Fibroblast of gingiva (primary cell): ENCODE results near the gene HNRNPLL.
"Not testable (repeated sequence)": the region's sequence is repeated elsewhere in the genome, so short reads cannot be mapped to it uniquely, and the experiment has no call there.

Experiments
- DNase-seq: peaks from one replicate; pipeline ENCODE4 v3.0.0-alpha.2; 2011; ENCODE audit warnings: low read depth

HNRNPLL gene

DNA sequence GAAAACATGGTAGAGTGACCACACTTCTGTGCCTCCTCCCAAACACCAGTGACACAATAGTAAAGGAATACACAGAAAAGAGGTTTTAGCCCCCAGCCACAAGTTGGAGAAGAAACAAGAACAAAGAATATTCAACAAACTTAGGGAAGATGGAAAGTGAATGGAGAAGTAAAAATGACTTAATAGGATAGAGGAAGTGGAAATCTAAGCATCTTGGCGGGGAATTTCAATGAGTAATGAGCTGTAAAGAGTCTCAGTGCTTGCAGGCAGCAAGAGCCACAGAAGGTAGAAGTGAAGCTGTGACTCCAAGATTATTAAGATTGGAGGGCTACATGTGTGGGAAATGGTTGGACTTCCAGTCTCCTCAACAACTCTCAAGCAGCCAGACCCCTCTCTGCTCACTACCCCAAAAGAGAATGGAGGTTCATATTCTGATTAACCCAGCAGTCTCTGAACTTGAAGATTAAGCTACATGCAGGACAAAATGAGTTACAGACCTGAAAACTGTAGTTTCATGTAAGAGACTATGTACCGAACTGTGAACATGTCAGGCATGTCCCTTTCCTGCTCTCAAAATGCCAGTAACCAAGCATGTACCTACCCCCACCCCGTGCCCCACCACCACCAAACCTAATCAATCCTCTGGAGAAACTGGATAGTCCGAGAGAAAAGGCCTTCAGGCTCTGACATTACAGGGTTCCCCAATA, 16.9 kb upstream of the HNRNPLL start:
- DNase-seq: peak; percentile 15

DNA sequence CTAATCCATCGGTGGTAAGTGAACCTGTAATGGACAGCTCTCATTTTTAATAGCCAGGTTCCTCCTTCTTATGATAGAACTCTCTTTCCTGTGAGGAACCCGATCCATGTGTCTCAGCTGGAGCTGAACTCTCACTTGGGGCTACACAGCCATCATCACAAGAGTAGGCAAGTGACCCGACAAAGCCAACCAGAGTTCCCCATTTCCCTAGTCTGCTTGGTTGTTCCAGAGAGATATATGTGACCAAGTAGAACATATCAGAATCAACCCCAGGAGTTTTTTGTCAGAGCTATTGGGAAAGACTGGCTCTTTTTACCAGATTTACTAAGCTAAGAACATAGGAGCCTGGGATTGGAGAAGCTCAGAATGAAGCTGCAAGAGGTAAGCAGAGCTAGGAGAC, 14.6 kb upstream of the HNRNPLL start:
- DNase-seq: no peak

DNA sequence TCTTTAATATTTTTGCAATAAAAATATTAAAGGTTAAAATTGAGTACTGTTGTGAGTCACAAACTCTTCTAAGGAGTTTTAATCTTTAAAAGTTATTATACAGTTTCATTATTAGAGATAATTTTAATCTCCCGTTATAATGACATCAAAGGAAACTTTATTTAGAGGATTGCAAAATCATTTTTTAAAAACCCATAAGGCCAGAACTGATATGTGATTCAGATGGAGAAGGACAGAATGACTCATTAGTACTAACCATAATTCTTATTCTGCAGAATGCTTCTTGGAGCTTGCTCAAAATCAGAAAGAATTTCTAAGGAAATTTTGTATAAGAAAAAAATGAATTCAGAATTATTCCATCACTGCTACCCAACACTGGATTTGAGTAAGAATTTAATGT, 12.5 kb upstream of the HNRNPLL start:
- DNase-seq: peak; percentile 40

DNA sequence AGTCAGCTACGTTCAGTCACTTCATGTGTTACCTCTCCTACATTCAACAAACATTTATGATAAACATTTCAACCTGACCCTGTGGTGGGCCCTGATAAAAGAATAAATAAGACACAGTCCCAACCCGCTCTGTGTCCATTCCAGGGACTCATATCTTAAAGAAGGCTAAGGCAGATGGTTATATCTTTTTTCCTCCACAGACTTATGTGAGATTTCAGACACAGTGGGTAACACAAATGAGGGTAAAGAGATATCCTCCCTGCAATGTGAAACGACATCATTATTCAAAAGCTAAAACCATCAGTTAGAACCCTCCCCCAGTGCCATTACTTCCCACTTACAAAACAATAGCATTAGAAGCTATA, 11.1 kb upstream of the HNRNPLL start:
- no peak for DNase-seq

DNA sequence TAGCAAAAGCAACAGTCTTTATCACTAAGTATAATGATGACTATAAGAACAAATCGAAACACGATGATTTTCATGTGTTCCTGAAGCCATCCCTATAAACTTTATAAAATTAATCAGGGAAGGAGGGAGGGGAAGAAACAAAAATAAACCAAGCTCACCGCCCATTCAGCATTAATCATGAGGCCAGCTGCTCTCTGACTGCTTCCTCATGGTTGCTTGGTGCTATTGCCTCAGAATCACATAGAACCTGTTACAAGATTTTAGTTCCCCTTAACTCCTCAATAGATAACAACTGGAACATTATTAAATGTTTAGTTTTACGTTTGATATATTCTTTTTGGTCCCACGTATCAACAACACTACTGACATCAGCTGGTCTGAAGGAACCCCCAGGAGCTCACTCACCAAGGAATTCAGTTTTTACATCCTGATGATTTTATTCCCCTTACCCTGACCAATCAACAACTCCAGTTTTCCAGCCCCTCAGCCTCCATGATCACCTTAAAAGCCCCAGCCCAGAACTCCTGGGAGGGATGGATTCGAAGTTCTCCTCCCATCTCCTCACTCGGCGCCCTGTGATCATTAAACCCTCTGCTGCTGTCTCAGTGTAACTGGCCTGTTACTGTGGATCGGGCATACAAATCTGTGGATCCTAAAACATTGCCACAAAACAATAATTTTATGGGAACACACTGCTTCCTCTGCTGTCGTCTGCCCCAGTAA, 10.6 kb upstream of the HNRNPLL start:
- DNase-seq: no peak

DNA sequence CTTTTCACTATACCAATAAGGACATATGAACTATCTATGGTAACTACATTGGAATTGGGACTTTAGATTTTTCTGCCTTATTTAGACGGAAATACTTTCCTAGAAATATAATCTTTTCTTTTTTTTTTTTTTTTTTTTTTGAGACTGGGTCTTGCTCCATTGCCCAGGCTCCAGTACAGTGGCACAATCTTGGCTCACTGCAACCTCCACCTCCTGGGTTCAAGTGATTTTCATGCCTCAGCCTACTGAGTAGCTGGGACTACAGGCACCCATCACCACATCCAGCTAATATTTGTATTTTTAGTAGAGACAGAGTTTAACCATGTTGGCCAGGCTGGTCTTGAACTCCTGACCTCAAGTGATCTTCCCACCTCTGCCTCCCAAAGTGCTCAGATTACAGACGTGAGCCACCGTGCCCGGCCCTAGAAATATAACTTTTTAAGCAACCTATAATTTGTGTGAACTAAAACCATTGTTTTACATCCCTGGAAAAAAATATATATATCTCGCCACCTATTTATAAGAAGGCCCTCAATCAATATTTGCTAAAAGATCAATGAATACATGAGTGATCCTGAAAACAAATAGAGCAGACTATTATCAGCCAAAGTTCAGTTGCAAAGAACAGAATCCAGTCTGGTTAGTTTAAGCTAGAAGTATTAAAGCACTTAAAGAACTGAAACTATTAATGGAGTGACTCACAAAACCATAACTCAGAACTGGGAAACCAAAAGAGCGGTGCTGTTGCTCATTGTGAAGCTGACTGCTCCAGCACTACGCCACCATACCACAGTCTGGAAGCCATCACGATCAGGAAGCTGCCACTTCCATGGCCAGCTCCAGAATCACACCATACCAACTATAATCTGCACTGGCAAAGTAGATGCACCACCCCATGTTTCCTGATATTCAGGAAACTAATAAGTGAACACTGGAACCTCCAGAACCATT, 8.4 kb upstream of the HNRNPLL start:
- no peak for DNase-seq

DNA sequence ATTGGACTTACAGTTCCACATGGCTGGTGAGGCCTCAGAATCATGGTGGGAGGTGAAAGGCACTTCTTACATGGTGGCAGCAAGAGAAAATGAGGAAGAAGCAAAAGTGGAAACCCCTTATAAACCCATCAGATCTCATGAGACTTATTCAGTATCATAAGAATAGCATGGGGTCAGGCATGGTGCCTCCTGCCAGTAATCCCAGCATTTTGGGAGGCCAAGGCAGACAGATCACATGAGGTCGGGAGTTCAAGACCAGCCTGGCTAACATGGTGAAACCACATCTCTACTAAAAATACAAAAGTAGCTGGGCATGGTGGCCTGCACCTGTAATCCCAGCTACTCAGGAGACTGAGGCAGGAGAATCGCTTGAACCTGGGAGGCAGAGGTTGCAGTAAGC, 6.5 kb upstream of the HNRNPLL start:
- not testable (repeated sequence) for DNase-seq

DNA sequence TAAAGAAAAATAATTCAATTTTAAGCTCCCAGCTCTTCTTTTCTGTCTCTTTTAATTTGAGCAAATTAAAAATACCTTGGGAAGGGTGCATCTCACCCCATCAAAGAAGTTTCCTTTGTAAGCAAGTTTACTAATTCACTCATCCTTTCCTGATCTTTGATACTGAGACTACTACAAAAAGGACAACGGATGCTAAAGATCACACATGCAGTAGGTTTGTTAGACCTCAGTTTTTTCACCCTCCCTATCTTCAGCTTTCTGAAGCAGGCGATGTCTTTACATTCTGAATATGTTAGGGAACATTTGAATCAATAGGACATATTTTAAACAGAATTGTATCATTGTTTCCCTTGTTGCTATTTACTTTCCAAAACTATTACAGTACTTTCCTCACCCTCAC, 6.0 kb upstream of the HNRNPLL start:
- DNase-seq: no peak

DNA sequence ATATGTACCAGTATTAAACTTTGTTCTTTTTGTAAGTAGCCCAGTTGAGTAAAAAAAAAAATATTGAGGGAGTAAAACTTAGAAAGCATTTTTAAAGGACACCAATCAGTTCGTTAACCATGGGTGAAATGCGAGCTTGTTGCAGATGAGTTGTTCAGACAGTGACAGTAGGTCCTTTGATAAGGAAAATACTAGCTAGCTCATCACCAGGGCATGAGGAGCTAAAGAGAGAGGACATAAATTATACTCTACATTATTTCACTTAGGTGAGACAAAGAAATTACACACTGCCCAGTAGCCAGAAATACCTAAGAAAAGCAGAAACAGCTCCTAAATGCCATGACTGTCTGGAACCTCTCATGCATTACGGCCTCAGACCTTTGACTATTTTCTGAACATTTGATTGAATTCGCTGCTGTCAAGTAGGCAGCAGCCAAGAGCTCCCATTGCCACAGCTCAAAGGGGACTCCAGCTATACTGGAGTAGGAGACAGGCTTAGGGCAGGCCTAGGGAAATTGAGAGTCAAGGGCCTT, 2.6 kb upstream of the HNRNPLL start:
- DNase-seq: no peak

DNA sequence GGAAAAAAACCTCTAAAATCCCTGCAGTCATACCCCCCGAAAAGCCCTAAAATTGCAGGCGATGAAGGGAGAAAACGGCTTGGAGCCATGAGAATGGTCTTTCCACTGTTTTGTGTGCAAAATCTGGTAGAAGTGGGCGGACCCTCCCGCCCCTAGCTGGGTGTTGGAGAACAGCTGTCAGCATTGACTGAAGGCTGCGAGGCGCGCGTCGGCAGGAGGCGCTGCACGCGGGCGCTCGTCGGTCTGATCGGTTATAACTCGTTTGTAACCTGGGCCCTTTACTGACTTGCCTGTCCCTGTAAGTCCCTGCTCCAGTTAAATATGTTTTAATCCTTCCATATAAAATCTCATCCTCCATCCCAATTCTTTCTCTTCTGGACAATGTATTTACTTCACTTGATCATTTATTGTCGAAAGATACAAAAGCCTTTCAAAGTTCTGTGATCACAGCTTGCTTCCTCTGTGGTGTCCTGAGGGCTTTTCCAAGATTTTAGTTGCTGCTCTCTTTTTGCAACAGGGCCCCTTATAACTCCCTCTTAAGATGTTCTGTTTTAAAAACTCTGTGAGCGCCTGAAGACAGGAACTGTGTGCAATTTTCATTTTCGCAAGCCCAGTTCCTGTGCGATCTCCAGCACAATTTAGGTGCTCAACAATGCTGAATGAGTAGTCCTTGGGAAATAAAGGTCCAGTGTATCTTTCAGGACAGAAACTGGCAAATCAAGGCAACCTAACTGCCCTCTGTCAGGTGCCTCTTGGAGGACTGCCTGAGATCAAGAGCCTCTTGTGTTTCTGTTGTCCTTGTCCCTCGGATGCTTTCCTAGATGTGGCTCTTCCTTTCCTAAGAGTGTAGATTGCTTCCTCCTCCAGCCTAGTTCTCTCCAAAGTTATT, 918 bp upstream of the HNRNPLL start:
- DNase-seq: peak; percentile 75

DNA sequence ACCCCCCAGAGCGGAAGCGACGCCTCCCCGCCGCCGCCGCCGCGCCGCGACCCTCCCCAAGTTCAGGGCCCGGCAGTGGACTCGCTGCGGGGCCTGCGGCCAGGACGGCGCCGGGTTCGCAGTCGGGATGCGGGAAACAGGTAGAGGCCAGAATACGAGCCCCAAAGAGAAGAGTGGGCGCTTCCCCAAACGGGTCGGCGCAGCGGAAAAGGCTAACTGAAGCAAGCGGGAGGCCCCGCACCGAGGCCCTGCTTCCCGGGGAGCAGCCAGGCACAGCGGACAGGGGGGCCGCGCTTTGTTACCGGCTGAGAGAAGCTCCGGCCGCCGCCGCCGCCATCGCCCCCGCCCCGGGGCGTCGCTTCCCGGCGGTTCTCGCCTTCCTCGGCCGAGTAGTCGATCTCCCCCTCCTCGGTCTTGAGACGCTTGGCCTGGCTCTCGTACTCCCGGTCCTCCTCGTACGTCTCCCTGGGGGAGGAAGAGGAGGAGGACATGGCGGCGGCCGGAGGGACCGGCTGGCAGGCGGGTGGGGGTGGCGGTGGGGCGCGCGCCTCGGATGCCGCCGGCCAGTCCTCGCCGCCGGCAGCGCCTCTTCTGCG, 494 bp downstream of the HNRNPLL start:
- DNase-seq: peak; percentile 3

DNA sequence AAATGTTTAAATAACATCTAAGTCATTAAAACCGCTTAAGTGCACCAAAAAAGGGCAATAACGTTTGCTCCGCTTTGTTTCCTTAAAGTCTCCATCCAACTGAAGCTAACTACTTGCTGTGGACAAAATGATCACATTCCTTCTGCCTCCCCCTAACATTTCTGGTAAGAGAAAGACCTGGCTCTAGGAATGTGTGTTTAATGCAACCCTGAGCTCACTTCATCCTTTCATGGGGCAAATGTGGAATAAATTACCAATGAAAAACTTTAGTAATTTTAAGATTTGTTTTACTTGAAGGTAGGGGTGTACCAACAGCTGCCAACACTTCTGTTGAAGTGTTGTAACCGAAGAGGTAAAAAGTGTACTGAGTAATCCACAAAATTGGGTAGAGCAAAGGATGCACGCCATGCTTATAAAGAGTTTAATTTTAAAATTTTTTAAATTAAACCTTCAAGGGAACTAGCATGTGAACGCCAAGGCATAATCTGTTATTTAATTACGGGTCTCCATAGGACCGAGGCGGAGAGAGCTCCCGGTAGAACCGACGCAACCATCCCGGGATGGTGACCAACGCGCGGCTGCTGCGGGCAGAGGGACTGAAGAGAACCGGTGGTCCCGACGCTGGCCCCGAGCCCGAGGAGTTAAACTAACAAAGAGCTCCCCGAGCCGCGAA, 1.1 kb downstream of the HNRNPLL start:
- DNase-seq: no peak

DNA sequence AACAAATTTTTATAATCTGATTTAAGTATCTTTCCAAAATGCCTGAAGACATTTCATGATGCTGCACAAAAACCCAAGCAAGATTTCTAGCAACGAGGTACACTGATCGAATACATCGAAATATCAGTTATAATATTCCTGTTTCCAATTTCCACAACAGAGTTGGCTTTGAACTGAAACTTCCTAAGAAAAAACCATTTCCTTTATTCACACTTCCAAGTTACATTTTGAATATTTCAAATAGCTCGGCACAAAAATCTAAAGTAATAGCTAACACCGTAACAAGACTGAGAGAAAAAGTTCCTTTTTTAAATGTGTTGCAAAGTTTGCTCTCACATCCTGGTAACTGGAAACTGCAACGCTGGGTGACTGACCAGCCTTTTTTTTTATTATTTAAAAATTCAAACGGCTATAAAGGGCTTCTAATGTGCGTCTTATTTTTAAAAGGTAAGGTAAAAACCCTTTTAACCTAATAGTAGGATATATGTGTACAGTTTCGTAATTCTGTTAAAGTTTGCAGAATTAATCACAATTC, 1.7 kb downstream of the HNRNPLL start:
- DNase-seq: no peak

DNA sequence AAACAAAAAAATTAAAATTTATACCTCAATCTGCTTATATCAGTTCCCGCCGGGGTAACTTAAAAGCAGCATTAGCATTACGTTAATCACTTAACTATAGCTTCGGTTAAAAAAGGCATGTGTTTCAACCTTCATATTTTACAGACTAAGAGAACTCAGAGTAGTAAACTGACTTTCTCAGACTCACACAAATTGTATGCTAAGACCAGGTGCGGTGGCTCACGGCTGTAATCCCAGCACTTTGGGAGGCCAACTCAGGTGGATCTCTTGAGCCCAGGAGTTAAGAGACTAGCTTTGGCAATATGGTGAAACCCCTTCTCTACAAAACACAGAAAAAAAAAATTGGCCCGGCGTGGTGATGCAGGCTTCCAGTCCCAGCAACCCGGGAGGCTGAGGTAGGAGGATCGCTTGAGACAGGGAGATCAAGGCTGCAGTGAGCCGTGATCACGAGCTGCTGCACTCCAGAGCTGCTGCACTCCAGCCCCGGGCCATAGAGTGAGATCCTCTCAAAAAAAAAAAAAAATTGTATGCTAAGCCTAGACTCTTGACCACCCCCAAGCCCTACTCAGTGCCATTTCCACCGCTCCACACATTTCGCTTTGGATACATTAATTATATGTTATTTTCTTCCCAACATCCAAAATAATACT, 2.4 kb downstream of the HNRNPLL start:
- DNase-seq: no peak

DNA sequence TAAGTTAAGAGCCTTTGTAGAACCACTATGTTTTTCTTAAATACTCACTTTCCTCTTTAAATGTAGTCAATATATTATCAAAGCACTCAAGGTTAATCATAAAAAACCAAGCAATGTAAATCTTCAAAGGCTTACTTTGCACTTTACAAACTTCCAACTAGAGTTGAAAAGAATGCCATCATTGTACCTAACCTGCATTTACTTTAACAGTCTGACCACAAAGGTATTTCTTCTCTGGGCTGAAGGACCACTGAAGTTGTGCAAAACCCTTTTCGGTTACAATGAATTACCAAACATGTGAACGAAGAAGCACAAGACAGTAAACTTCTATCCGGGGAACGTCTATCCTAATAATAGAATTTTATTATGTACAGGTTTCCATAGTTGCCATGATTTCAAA, 3.0 kb downstream of the HNRNPLL start:
- peak; percentile 12 for DNase-seq

DNA sequence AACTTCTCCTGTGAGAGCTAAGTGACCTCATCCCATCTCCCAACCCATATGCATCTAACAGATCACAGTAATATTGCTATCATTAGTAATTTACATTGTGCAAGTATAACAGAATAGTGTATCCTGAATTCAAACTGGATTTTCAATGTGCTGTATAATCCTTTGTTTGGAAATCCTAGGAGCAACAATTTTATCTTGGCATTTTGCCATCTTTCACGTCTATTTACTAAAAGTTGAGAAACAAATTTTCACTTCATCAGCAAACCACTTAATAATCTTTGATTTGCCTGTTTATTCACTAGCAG, 3.8 kb downstream of the HNRNPLL start:
- DNase-seq: peak; percentile 15

DNA sequence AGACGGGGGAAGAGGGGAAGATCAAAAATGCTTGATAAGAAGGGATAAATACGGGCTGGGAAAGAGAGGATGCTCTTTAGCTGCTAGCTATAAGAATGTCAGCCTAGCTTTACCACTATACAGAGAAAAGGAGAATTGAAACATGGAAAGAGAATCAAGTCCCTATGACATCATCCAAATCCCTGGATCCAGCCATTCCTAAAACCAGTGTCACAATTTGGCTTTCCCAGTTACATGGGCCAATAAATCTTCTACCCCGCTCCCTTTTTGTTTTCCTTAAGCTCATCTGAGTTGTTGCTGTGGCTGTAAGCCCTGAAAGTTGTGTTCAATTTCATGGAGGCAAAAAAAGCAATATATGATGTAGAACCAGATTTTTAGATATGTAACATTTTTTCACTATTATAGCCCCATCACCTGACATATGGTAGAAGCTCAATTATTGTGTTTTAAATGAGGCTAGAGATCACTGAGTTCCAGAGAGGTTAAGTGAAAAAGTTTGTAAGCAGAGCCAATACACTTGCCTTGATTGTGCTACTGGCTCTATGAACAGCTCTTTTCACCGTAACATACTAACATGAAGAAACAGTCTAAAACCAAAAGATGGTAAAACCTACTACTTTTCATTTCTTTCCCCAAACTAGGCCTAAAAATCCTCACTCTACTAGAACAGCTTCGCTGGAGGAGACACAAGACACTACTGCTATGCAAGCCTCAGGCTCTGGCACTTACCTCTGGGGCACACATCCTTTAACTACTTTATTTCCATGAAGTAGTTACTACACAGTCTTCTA, 4.3 kb downstream of the HNRNPLL start:
- DNase-seq: no peak

DNA sequence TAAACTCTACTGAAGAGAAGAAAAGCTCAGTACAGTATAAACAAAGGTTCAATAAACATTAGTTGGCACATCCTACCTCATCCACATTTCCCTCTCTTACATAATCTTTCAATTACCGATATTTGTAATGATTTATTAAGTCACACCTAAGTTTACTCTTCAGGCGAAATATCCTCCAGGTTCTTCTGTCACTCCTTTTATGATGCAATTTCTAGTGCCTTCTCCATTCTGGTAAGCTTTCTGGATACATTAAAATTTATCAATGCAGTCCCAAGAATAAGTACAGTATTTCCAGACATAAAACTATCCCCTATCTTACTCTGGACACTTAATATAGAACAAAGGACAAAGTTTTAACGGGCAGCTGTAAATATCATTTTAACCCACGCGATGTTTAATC, 5.6 kb downstream of the HNRNPLL start:
- DNase-seq: no peak

DNA sequence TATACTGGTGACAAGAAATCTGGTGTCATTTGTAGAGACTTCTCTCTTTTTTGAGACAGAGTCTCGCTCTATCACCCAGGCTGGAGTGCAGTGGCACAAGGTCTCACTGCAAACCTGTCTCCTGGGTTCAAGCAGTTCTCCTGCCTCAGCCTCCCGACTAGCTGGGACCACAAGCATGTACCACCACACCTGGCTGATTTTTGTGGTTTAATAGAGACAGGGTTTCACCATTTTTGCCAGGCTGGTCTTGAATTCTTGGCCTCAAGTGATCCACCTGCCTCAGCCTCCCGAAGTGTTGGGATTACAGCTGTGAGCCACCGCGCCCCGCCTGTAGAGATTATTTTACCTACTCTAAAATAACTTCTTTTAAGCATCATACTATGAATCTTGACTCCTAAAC, 6.5 kb downstream of the HNRNPLL start:
- DNase-seq: no peak
